Measurements from ENCODE around the gene ATP6V1B1. TPM values are rescaled to one million over a fixed set of nuclear protein-coding genes. Genes with fewer than 3 reads are reported as not detected.

ATP6V1B1 gene
- total and polyA plus RNA-seq, 2 of the 4 experiments (the other 2 are of a cell fraction), result 1.3 TPM; not detected in 1

DNA sequence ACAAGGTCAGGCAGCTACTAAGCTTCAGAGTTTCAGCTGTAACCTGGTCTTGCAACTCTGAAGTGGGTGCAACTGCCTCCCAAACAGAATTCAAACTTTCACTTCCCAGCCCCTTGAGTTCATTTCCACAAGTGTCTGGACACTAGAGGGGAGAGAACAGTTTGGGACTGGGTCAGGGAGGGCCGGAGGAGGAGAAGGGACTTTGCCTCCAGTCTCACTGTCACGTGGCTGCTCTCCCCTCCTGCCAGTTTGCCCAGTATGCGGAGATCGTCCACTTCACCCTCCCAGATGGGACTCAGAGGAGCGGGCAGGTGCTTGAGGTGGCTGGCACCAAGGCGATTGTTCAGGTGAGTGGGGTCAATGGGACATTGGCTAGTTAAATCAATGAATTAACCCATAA is 22.1 kb downstream of the ATP6V1B1 start:
- Histone ChIP-seq H3K14ac (replicated peaks; ENCODE audit: low read depth, low read length) (no peak overlapping the region), H2BK5ac (ENCODE audit: low read depth, low read length, poor library complexity, severe bottlenecking) (no peak overlapping the region), H3K18ac (ENCODE audit: low read depth, low read length) (no peak overlapping the region), H3K36me3 (ENCODE audit: control insufficient read depth, insufficient read depth, low read length) (no peaks in the 10 kb centered on the region), H3K4me1 (ENCODE audit: control insufficient read depth, insufficient read depth, low read length) (no peaks in the 10 kb centered on the region), H3K9me1 (ENCODE audit: insufficient read depth, low read length) (no peaks in the 10 kb centered on the region), H4K91ac (ENCODE audit: insufficient read depth, low read depth, low read length) (no peak overlapping the region), H2BK15ac (ENCODE audit: low read depth, low read length) (no peak overlapping the region), H3K23ac (ENCODE audit: low read depth, low read length) (no peak overlapping the region), H3K4me3 (ENCODE audit: insufficient read depth, low read depth, low read length) (no peak overlapping the region), H3K9me3 (ENCODE audit: control insufficient read depth, insufficient read depth, low read length) (no peaks in the 10 kb centered on the region), H3K27me3 (ENCODE audit: control insufficient read depth, insufficient read depth, low read length) (peaks cover 7% of the 10 kb centered on the region), H2BK120ac (ENCODE audit: low read depth, low read length) (no peak overlapping the region), H4K5ac (ENCODE audit: low read depth, low read length) (no peak overlapping the region), H2AK5ac (ENCODE audit: low read depth, low read length) (no peak overlapping the region), H4K8ac (ENCODE audit: low read depth in 2 of 2, low read length in 2 of 2) (no peak overlapping the region), H3K4me2 (ENCODE audit: low read depth, low read length) (no peak overlapping the region), H3K27ac (ENCODE audit: insufficient read depth, low read length) (no peak overlapping the region), H3K9ac (ENCODE audit: low read depth, low read length) (no peak overlapping the region), H3K56ac (ENCODE audit: extremely low read depth, insufficient read depth, low read length) (no peak overlapping the region), H4K20me1 (ENCODE audit: insufficient read depth, low read length) (no peaks in the 10 kb centered on the region; the same call in 1 of the 2 replicates), H2BK20ac (ENCODE audit: low read depth, low read length) (no peak overlapping the region), H3K79me1 (ENCODE audit: low read depth in 1 of 2, low read length in 2 of 2) (no peaks in the 10 kb centered on the region), H2AFZ (replicated peaks; ENCODE audit: low read length, poor library complexity) (no peak overlapping the region), H3K4ac (ENCODE audit: low read depth, low read length) (no peak overlapping the region), H2AK9ac (replicated peaks; ENCODE audit: low read depth, low read length, poor library complexity) (no peak overlapping the region)
- dilution Hi-C loops (cut with HindIII; ENCODE audit: low sequenced_read_pairs, unreplicated experiment), result no loop called here
- intact Hi-C loops (cut with micrococcal nuclease), result no loop called here
- ChIA-PET CTCF (no interaction called here), POLR2A (ENCODE audit: unreplicated experiment) (no interaction called here)
- DNase-seq, result no peak
- in situ Hi-C loops (cut with MboI; ENCODE audit: low sequenced_read_pairs), result no loop called here
- WGBS, 2 experiments (ENCODE audit: extremely low coverage in 2 of 2, insufficient read length in 1 of 2), result no CpG with 5 or more reads among the region's 6 CpGs
- BruUV-seq (replicated peaks), result no TSS peak
- ATAC-seq (ENCODE audit: low read depth), result no peak
- TF ChIP-seq CHD1 (IDR thresholded peaks at IDR 0.05; ENCODE audit: low read depth, low read length) (no peak), RCOR1 (IDR thresholded peaks at IDR 0.05; ENCODE audit: insufficient replicate concordance, low read length) (no peak), ELK1 (IDR thresholded peaks at IDR 0.05; ENCODE audit: borderline replicate concordance, low read depth, low read length) (no peak), MAFK (IDR thresholded peaks at IDR 0.05; ENCODE audit: low read depth, low read length) (no peak), MAZ (IDR thresholded peaks at IDR 0.05; ENCODE audit: borderline replicate concordance, low read depth, low read length) (no peak), SMC3 (IDR thresholded peaks at IDR 0.05; ENCODE audit: low read depth, low read length) (no peak), CEBPB (IDR thresholded peaks at IDR 0.05; ENCODE audit: low read depth, low read length) (no peak), FOS (IDR thresholded peaks at IDR 0.05; ENCODE audit: low read depth, low read length) (no peak), POLR2A (IDR thresholded peaks at IDR 0.05; ENCODE audit: low read depth, low read length) (no peak), NFE2L2 (IDR thresholded peaks at IDR 0.05; ENCODE audit: low read depth, low read length) (no peak), MXI1 (IDR thresholded peaks at IDR 0.05; ENCODE audit: borderline replicate concordance, low read depth, low read length) (no peak)
- TF ChIP-seq, protein P1, sequence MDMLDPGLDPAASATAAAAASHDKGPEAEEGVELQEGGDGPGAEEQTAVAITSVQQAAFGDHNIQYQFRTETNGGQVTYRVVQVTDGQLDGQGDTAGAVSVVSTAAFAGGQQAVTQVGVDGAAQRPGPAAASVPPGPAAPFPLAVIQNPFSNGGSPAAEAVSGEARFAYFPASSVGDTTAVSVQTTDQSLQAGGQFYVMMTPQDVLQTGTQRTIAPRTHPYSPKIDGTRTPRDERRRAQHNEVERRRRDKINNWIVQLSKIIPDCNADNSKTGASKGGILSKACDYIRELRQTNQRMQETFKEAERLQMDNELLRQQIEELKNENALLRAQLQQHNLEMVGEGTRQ (IDR thresholded peaks at IDR 0.05; ENCODE audit: low read depth, low read length), result no peak

Measured in IMR-90 (cell line).